GM19463 (cell line): ENCODE measurements around the gene SAP30.

ENCODE experiments used
- ATAC-seq: cut with Tn5 transposase; IDR thresholded peaks from one replicate; pipeline ENCODE4 v1.9.1; 2021; ENCODE audit warnings: mild to moderate bottlenecking, moderate library complexity; ENCODE audit not compliant: unreplicated experiment

The SAP30 gene

GRCh38 chr4:173370477-173371291 is at the start of gene SAP30:
SAP30 (plus strand) TSS chr4:173370954; CDS start chr4:173371183, 229 bp downstream.
- ATAC-seq: peak; percentile 66

- ATAC-seq: no peak
Observed at GRCh38 chr4:173325007-173325736, 45.6 kb upstream of the SAP30 start.

- ATAC-seq: no peak
Observed at GRCh38 chr4:173328236-173328901, 42.4 kb upstream of the SAP30 start.

GRCh38 chr4:173330590-173330989 is 40.2 kb upstream of the SAP30 start:
- no peak for ATAC-seq

- no peak for ATAC-seq
Observed at GRCh38 chr4:173332021-173332487, 38.7 kb upstream of the SAP30 start.

GRCh38 chr4:173332963-173333657 is 37.6 kb upstream of the SAP30 start:
- ATAC-seq: no peak

GRCh38 chr4:173333658-173334084 is 37.1 kb upstream of the SAP30 start:
- ATAC-seq: peak; percentile 4

- peak; percentile 86 for ATAC-seq
Observed at GRCh38 chr4:173334085-173334890, 36.5 kb upstream of the SAP30 start, which contains the start of gene HMGB2. HMGB2 (minus strand) TSS chr4:173334358; CDS start chr4:173333649, 709 bp downstream.

- peak; percentile 33 for ATAC-seq
Observed at GRCh38 chr4:173334891-173335752, 35.6 kb upstream of the SAP30 start.

GRCh38 chr4:173337463-173337862 is 33.3 kb upstream of the SAP30 start:
- no peak for ATAC-seq

GRCh38 chr4:173343832-173344397 is 26.8 kb upstream of the SAP30 start:
- no peak for ATAC-seq

- no peak for ATAC-seq
Observed at GRCh38 chr4:173345648-173346047, 25.1 kb upstream of the SAP30 start.

- no peak for ATAC-seq
Observed at GRCh38 chr4:173346074-173346473, 24.7 kb upstream of the SAP30 start.

- ATAC-seq: no peak
Observed at GRCh38 chr4:173347467-173347866, 23.3 kb upstream of the SAP30 start.

- no peak for ATAC-seq
Observed at GRCh38 chr4:173357939-173358338, 12.8 kb upstream of the SAP30 start.

- no peak for ATAC-seq
Observed at GRCh38 chr4:173360587-173361221, 10.1 kb upstream of the SAP30 start.

- ATAC-seq: no peak
Observed at GRCh38 chr4:173362666-173363065, 8.1 kb upstream of the SAP30 start.

GRCh38 chr4:173365359-173365996 is 5.3 kb upstream of the SAP30 start:
- ATAC-seq: no peak
